Bone marrow (tissue), 2 donors: ENCODE measurements around the gene GFPT2.

ENCODE experiments used
- DNase-seq, 2 donors: peaks; one replicate each; lab custom pipeline; 2025; lab: John Stamatoyannopoulos, UW

The GFPT2 gene

DNA sequence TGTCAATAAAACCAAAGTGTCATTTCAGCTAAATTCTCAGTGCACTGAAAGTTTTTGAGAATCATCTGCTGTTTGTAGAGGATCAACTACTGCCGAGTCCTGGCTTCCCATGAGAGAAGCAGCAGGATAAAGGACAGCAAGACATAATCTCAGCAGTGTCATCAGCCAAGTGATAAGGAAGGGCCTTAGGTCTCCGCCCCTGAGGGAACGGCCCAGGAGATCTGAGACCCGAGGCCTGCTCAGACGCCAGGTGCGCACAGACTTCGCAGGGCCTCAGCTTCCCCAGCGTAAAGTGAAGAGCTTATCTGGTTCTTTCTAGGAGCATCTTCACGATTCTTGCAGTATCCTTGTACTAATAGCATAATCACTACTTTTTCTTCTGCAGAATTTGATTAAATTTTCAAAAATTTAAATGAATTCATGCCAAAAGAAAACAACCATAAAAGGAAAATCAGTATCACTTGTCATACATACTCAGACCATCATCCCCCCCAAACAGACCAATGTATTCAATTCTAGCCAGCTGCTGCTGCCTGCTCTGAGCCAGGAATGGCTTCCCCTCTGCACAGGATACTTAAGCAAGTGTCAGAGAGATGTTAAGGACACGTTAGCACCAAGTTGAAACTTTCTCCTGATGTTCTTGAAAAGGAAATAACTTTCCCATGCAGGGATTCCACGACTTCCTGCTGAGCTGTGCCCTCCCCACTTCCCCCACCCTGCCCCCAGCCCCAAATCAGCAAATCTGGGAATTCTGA is 2.2 kb downstream of the GFPT2 start:
- no peak for DNase-seq

- no peak for DNase-seq
Observed at GRCh38 chr5:180350296-180350695, 2.8 kb downstream of the GFPT2 start.

GRCh38 chr5:180349391-180349790 is 3.7 kb downstream of the GFPT2 start:
- DNase-seq = no peak

GRCh38 chr5:180348336-180348735 is 4.8 kb downstream of the GFPT2 start:
- no peak for DNase-seq

DNA sequence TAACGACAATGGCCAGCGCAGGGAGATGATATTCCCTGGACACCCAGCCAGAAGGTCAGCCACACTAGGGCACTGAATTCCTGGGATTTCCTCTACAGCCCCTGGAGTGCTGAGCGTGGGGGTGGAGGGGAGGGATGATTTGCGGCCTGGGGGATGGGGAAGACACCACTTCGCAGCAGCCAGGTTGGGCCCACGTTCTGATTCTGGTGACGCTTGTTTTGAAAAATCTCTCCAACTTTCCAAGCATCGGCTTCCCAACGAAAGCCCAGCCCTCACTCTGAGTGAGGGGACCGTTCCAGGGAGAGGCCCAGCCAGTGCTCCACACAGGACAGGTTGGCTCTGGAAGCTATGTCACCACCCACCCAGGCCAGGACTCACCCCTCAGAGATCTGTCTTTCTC is 5.4 kb downstream of the GFPT2 start:
- no peak for DNase-seq

DNA sequence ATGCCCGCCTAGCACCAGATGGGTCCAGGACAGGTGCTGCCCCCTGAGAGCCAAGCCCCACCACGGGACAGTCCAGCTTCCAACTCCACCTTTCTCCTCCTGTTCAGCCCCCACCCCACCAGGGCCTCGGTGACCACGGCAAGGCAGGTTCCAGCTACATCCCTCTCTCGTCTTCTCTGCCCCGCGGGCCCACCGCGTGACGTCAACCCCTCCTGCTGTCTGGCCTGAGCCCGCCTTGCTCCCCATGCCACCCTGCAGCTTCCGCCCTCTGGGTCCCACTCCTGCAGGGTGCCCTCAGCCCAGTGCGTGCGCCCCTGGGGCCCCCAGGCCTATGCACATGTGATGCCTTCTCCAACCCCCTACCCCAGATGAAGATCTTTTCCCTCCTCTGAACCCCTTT is 6.8 kb downstream of the GFPT2 start:
- no peak for DNase-seq

DNA sequence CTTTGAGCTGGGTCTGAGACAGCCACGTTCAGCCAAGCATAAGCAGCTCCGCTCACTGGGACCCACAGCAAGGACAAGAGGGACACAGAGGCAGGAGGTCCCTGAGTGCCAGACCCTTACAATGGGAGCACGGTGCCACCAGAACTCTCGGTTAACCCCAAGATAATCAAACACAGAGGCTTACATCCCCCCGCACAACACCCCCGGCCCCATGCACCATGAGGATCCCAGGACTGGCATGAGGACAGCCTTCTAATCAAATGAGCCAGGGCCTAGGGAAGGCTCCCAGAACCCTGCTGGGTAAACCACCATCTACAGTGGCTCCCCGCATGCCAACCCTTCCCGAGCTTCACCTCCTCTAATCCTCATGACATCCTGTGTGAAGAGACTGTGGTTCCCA is 7.4 kb downstream of the GFPT2 start:
- DNase-seq = no peak

DNA sequence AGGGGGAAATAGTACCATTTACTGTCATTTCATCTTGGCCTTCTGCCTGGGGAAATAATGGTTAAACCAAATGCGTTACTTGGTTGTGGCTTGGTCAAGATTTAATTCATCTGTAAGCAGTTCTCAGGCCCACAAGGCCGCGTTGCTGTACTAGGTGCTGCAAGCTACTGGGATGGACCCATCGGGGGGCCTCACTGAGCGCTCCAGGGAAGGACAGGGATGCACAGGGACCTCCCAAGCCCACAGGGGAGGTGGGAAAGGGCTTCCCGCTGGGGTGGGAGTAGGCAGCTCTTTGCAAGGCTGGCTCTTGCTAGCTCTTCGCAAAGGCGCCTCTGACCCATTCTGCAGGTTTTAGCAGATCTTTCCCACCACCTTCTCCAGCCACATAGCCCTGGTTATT is 8.0 kb downstream of the GFPT2 start:
- no peak for DNase-seq

- DNase-seq = no peak
Observed at GRCh38 chr5:180344696-180344999, 8.5 kb downstream of the GFPT2 start.

GRCh38 chr5:180343831-180344695 is 9.1 kb downstream of the GFPT2 start:
- DNase-seq = no peak

- no peak for DNase-seq
Observed at GRCh38 chr5:180343110-180343830, 9.9 kb downstream of the GFPT2 start.

- DNase-seq = no peak
Observed at GRCh38 chr5:180341595-180341994, 11.5 kb downstream of the GFPT2 start.

DNA sequence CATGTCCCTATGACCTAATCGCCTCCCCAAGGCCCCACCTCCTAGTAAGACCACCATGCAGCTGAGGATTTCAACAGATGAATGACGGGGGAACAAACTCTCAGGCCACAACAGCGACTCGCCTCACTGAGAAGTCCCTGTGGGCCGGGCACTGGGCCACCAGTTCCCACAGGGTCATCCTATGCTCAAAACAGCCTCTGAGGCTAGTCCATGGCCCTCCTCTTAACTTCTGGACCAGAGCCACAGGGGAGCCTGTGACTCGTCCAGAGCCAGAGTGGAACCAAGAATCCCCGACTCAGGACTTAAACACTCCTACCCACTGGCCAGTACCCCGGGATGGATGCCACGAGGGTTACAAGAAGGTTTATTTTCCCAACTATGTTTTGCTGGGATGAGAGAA is 12.3 kb downstream of the GFPT2 start:
- DNase-seq = no peak

GRCh38 chr5:180339583-180340183 is 13.5 kb downstream of the GFPT2 start:
- DNase-seq = no peak

DNA sequence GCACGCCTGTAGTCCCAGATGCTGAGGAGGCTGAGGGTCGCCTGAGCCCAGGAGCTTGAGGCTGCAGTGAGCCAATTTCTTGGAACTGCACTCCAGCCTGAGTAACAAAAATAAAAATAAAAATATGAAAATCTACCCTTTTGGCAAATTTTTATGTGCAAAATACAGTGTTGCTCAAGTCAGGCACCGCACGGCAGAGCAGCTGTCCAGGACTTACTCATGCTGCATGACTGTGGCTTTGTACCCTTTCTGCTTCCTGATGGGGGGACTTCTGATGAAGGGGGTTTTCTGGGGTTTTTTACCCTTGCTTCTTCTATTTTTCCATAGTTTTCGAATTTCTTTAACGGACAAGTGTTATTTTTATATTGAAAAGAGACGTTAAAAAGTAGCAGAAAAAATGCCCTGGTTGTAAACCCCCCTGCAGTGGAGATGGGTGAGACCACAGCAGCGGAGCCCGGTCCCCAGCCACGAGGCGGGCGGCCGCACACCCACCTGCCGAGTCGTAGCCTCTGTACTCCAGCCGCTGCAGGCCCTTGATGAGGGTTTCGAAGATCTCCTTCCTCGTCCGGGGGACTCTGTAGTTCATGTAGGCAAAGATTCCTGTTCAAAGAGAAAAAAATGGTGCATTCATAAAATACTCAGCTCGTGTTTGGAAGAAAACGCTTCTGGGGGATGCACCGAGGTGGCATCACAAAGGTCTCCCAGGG is 15.0 kb downstream of the GFPT2 start:
- no peak for DNase-seq

DNA sequence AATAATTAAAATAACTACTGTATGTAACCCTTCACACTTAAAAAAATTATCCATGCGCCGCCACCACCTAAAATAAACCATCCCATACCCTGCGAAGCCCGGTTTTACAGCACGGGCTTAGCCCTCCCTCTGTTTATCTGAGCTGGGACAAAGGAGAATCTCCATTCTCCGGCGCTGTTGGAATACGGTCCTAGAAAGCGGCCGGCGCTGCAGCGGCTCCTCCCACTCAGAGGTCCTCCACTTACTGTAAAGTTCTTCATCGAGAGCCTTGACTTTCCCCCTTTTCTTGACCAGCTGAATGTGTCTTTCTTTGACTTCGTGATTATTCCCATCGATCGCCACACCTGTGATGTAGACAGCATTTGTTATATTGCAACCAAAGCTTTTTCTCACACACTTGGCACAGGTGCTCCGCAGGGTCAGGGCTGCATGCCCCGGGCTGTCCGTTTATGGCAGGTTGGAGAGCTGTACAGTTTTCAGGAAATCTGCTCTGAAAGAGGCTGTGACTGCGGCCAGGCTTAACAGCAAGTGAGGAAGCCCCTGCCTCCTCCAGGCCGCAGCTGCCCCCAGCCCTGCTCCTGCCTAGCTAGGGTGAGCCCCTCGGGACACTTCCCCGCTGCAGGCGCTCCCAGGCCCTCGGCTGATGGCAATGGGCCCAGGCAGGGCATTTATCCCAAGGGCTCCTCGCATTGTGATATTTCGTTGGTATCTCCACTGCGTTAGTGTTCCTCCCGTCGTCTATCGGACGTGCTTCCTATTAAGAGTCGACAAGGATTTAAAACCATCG is 16.7 kb downstream of the GFPT2 start:
- no peak for DNase-seq

GRCh38 chr5:180335614-180336233 is 17.4 kb downstream of the GFPT2 start:
- DNase-seq = no peak

DNA sequence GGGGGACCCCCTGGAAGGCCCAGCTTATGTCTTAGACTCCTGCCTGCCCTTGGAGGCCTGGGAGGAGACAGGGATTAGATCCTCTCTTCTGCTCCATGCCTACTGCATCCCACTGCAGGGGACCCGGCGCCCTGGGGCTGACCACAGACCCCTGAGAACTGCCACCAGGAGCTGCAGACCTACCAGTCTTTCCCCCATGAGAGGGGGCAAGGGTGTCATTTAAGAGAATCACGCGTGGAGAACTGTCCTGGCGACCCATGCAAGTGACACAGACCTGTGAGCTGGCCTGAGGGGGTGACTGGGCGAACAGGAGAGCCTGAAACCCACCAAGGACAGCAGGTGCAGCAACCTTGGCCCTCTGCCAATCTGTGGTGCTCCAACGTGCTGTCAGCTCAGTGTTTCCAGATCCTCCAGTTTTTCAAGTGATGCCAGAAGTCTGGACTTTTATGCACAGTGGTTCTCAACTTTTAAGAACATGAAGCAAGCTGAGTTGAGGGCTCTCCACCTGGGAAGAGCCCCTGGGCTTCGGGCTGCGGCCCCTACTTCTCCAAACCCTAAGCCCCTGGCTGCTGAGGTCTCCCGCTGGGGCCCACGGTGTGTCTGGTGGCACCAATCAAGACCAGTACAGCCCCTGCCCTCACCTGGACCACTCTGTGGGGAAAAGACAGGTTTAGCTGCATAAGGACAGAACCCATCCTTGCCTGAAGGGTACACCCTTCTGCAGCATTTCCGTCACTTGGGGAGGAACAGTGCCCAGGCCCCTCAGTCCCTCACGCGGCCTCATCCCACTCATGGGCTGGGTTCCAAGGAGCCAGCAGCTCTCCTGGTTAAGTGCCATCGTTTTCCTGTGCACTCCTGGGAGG is 18.2 kb downstream of the GFPT2 start:
- no peak for DNase-seq

DNA sequence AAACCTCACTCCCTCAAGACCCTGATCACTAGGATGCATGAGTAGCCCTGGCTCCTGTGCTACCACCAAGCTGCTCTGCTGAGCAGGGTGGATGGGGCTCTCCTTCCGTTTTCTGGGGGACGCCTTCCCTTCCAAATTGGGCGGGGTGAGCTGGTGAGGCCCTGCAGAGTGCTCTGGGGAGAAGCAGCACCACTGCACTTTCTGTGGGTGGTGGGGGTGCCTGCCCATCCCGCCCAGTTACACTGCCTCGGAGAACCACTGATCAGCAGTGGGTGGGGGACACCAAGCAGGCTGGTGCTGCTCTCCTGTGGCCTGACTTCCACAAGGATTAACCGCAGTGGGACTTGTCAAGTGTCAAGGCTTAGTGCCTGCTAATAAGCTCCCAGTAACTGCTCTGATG is 19.0 kb downstream of the GFPT2 start:
- DNase-seq = no peak

- DNase-seq = no peak
Observed at GRCh38 chr5:180333661-180334060, 19.5 kb downstream of the GFPT2 start.
